Stimulated activated naive CD4-positive, alpha-beta T cell treated with Interleukin-2 at 50 U/mL for 16 hours (primary cell): ENCODE results near the gene SLC16A9.
"Not testable (repeated sequence)": the region's sequence is repeated elsewhere in the genome, so short reads cannot be mapped to it uniquely, and the experiment has no call there.

Experiments used
- DNase-seq: peaks from one replicate; lab custom pipeline; 2025; lab: John Stamatoyannopoulos, UW

SLC16A9 gene, protein sequence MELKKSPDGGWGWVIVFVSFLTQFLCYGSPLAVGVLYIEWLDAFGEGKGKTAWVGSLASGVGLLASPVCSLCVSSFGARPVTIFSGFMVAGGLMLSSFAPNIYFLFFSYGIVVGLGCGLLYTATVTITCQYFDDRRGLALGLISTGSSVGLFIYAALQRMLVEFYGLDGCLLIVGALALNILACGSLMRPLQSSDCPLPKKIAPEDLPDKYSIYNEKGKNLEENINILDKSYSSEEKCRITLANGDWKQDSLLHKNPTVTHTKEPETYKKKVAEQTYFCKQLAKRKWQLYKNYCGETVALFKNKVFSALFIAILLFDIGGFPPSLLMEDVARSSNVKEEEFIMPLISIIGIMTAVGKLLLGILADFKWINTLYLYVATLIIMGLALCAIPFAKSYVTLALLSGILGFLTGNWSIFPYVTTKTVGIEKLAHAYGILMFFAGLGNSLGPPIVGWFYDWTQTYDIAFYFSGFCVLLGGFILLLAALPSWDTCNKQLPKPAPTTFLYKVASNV

DNA sequence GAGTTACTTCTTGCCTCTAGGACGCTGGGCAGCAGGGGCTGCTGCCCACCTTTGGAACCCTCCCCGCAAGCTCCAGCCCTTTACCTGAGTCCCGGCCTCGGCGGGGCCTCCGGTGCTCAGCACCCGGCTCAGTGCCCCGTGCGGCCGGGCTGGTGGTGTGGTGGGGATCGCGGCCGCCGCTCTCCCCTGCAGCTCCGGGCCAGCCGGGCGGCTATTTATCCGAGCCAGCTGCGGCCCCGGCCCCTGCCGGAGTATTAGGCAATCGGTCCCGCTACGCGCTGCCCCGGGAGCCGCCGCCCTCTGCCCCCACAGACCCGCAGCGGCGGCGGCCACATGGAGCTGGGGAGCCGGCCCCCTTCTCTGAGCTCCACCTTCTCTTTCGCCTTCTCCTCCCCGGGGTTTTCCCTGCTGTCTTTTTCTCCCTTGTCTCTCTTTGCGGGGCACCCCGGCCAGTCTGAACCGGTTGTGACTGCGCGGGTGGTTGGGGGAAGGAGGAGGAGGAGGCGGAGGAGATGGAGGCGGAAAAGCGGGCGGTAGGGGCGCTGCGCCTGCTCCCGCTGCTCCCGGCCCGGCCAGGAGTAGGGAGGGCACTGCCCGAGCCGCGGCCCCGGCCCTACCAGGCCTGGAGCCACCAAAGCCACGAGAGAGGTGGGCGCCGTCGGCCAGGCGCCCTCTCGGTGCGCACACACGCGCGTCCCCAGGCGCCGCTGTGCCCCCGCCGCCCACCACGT is at the start of gene SLC16A9:
TSS of gene SLC16A9 (minus strand) at position 456 of the 731 bp plus-strand sequence. CDS start 25,559 bp downstream, outside the sequence.
- peak; percentile 7 for DNase-seq

DNA sequence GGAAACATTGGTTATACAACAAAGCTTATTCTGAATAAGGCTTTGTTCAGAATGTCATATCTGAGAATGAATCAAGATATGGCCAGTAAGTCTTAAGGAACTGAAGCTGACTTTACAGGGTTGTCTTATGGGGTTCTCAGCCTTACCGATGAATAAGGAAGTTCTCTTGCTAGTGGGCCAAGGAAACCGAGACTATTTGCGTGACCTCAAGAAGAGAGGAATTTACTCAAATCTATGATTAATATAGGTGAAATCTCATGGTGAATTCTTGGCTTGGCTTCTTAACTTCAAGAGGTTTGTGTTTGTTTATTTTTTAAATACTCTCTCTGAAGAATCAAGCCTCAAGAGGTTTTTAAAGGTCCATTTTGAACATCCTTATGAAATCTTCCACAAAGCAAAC is 48.3 kb upstream of the SLC16A9 start:
- DNase-seq = no peak

DNA sequence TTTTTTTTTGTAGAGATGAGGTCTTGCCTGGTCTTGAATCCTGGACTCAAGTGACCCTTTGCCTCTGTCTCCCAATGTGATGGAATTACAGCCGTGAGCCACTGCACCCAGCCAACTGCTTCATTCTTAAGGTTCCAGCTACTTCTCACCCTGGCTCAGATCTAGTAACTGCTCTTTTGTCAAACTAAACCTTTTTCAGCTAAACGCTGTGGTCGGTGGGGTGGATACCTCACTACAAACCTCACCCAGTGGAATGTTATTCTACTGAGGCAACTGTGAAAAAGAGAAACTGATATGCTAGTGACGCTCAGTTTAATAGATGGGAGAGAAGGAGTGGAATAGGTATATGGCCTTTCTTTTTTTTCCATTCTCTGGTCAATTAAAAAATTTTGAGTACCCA is 45.3 kb upstream of the SLC16A9 start:
- no peak for DNase-seq

- DNase-seq = no peak
These were observed 43.6 kb upstream of the SLC16A9 start, which contains the start of gene MRLN for GRCh38 chr10:59753267-59753666. Gene MRLN, minus strand, starts transcription at chr10:59753455.

- no peak for DNase-seq
These were observed 42.8 kb upstream of the SLC16A9 start for GRCh38 chr10:59752278-59752940.

GRCh38 chr10:59750155-59750945 is 40.7 kb upstream of the SLC16A9 start:
- no peak for DNase-seq

DNA sequence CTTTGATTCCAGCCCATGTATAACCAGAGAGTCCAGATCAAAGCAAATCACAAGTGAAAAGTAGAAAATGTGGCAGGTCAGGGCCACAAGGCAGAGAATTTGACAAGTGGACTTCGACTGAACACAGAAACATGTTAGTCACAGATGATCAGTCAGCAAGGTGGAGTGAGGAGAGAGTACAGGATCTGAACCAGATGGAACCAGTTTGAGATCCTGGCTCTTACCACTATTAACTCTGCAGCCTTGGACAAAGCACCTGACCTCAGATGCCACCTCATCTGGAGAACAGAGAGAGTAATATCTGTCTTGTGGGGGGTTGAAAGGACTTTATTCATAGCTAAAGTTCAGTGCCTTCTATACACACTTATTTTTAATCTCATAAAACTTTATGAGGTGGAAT is 39.2 kb upstream of the SLC16A9 start:
- DNase-seq = no peak

GRCh38 chr10:59745163-59745650 is 35.6 kb upstream of the SLC16A9 start:
- no peak for DNase-seq

GRCh38 chr10:59744762-59745161 is 35.1 kb upstream of the SLC16A9 start:
- not testable (repeated sequence) for DNase-seq

GRCh38 chr10:59744156-59744555 is 34.5 kb upstream of the SLC16A9 start:
- not testable (repeated sequence) for DNase-seq

GRCh38 chr10:59741583-59741982 is 31.9 kb upstream of the SLC16A9 start:
- no peak for DNase-seq

DNA sequence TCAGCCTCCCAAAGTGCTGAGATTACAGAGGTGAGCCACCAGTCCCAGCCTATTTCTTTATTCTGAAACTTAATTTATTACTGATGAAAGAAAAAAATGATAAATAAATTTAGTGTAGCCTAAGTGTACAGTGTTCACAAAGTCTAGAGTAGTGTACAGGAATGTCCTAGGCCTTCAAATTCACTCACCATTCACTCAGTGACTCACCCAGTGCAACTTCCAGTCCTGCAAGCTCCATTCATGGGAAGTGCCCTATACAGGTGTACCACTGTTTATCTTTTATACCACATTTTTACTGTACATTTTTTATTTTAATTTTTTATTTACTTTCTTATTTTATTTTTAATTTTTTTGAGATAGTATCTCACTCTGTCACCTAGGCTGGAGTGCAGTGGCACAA is 31.4 kb upstream of the SLC16A9 start:
- DNase-seq = no peak

- no peak for DNase-seq
These were observed 27.1 kb upstream of the SLC16A9 start for GRCh38 chr10:59736749-59737148.

DNA sequence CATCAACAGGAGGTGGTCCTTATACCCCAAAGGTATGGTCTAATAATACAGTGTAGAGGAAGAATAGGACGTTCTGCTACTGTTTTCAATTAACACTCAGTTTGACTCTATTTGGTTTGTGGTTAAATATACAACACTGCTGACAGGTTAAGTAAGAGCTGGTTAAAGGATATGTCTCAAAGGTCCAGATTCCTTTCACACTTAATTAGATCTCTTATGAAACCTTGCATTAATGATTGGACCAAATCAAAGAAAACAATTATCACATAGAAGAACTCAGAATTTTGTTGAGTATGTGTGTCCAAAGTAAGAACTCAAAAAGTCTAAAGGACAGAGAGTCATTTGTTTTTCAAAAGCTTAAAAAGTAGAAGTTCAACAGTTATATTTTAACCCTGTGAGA is 25.6 kb upstream of the SLC16A9 start:
- no peak for DNase-seq

GRCh38 chr10:59734014-59734462 is 24.4 kb upstream of the SLC16A9 start:
- no peak for DNase-seq

DNA sequence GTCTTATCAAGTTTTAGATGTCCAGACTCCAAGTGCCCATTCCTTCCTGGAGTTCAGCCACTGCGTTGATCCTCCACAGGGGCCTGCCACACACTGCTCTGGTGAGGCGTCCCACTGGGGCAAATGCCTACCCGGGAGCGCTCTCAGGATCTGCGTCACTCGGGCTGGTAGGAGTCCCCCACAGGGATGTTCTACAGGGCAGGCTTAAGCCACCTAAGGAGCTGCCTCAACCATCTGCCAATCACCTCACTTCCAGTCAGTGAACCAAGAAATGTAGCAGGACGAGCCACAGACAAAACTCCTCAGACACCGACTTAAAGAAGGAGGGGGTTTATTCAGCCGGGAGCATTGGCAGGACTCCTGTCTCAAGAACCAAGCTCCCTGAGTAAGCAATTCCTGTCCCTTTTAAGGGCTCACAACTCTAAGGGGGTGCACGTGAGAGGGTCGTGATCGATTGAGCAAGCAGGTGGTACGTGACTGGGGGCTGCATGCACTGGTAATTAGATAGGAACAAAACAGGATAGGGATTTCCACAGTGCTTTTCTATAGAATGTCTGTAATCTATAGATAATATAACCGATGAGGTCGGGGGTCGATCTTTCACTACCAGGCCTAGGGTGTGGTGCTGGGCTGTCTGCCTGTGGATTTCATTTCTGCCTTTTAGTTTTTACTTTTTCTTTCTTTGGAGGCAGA is 23.8 kb upstream of the SLC16A9 start:
- DNase-seq = not testable (repeated sequence)

GRCh38 chr10:59732849-59733248 is 23.2 kb upstream of the SLC16A9 start:
- not testable (repeated sequence) for DNase-seq

DNA sequence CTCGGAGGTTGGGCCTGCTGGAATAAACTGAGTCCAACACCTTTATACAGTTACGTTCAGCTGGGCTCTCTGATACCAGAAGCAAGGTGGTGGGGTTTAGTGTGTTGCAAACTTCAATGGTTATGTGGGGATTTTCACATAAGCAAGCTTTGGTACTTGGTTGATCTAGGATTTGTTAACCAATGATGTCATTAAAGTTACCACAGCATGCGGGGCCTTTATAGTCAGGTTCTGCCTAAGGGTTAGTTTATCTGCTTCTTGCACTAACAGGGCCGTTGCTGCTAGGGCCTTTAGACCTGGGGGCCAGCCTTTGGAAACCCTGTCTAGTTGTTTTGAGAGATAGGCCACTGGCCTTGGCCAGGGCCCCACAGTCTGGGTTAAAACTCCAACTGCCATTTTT is 19.5 kb upstream of the SLC16A9 start:
- not testable (repeated sequence) for DNase-seq

GRCh38 chr10:59724098-59724938 is 14.7 kb upstream of the SLC16A9 start:
- DNase-seq = no peak

DNA sequence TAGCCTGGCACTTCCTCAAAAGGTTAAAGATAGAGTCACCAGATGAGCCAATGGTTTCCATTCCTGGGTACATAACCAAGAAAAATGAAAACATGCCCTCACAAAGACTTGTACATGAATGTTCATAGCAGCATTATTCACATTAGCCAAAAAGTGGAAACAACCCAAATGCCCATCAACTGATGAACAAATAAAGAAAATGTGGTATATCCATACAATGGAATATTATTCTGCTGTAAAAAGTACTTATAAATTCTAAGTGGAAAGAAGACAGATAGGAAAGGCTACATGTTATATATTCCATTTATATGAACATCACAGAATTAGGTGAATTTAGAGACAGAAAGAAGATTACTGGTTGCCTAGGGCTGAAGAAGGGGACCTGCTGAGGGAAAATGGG is 10.7 kb upstream of the SLC16A9 start:
- no peak for DNase-seq
